Breast epithelium (tissue), 3 donors: ENCODE results near the gene PABPC1L.

Experiments
- CTCF ChIP-seq, 3 donors: fragments of 450-650 bp; IDR thresholded peaks; one replicate each; pipeline ENCODE4 v1.5.1; 2016 to 2017; ENCODE audit warnings: antibody characterized with exemption in 3 of 3, mild to moderate bottlenecking in 3 of 3, moderate library complexity in 3 of 3
- POLR2A ChIP-seq: fragments of 450-650 bp; IDR thresholded peaks from one replicate; pipeline ENCODE4 v1.6.1; 2016; ENCODE audit warnings: antibody characterized with exemption, mild to moderate bottlenecking, moderate library complexity

DNA sequence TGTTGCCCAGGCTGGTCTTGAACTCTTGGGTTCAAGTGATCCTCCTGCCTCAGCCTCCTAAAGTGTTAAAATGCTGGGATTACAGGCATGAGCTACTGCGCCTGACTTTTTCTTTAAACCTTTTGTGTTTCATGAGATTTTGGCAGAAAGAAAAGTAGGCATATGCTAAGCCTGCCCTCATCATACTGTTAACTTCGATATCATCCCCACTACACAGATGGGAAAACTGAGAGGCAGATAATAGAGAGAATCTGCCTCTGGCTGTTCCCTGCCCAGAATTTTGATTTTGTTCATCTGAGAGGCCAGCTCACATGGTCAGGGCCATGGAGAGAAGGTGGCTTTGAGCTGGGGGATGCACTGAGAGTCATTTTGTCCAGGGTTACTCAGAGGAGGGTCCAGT, 7.5 kb downstream of the PABPC1L start:
- no peak for TF ChIP-seq CTCF (IDR thresholded peaks at IDR 0.05)
- TF ChIP-seq POLR2A, result no peak
